DOHH2 (cell line): ENCODE results near the gene SGPL1.

Source experiments
- H3F3A ChIP-seq: fragments of 200-600 bp; sonication (generic), shearing (Covaris generic); 2 replicates; pipeline ENCODE4 v1.6.0; 2016; ENCODE audit warnings: antibody characterized with exemption, mild to moderate bottlenecking; ENCODE audit not compliant: control insufficient read depth, insufficient read depth
- H3K27ac ChIP-seq: fragments of 200-600 bp; sonication (generic); 2 replicates; pipeline ENCODE4 v1.5.1; 2014; ENCODE audit warnings: low read depth, mild to moderate bottlenecking, low read length, moderate library complexity
- H3K27me3 ChIP-seq: fragments of 200-600 bp; sonication (generic); 2 replicates; pipeline ENCODE4 v1.6.1; 2014; ENCODE audit warnings: mild to moderate bottlenecking, low read length, mixed read lengths; ENCODE audit not compliant: control insufficient read depth
- H3K36me3 ChIP-seq: fragments of 200-600 bp; sonication (generic); 2 replicates; pipeline ENCODE4 v1.6.1; 2014; ENCODE audit warnings: mild to moderate bottlenecking, low read length, moderate library complexity, mixed read lengths; ENCODE audit not compliant: control insufficient read depth
- H3K4me1 ChIP-seq: fragments of 200-600 bp; sonication (generic); 2 replicates; pipeline ENCODE4 v1.6.1; 2014; ENCODE audit warnings: mild to moderate bottlenecking, low read length, mixed read lengths; ENCODE audit not compliant: control insufficient read depth
- H3K4me2 ChIP-seq: fragments of 200-600 bp; sonication (generic); 2 replicates; pipeline ENCODE4 v1.6.0; 2014; ENCODE audit warnings: mild to moderate bottlenecking, low read length, moderate library complexity
- H3K4me3 ChIP-seq: fragments of 200-600 bp; sonication (generic); 2 replicates; pipeline ENCODE4 v1.5.1; 2014; ENCODE audit warnings: mild to moderate bottlenecking, low read length, mixed read lengths
- H3K79me2 ChIP-seq: fragments of 200-600 bp; sonication (generic); 2 replicates; pipeline ENCODE4 v1.6.1; 2014; ENCODE audit warnings: mild to moderate bottlenecking, low read length, mixed read lengths; ENCODE audit not compliant: control insufficient read depth
- H3K9me2 ChIP-seq: fragments of 200-600 bp; sonication (generic); replicated peaks from 2 replicates; pipeline ENCODE4 v1.6.1; 2014; ENCODE audit warnings: mild to moderate bottlenecking, low read length, mixed read lengths; ENCODE audit not compliant: control insufficient read depth
- H3K9me3 ChIP-seq: fragments of 200-600 bp; sonication (generic); 2 replicates; pipeline ENCODE4 v1.6.1; 2014; ENCODE audit warnings: antibody characterized with exemption, low read length, mixed read lengths; ENCODE audit not compliant: control insufficient read depth, insufficient read depth
- H4K20me1 ChIP-seq: fragments of 200-600 bp; sonication (generic); 2 replicates; pipeline ENCODE4 v1.6.0; 2014; ENCODE audit warnings: low read depth, mild to moderate bottlenecking, antibody characterized with exemption, low read length, moderate library complexity; ENCODE audit not compliant: control insufficient read depth, insufficient read depth
- CTCF ChIP-seq: fragments of 200-600 bp; sonication (generic); IDR thresholded peaks from one replicate; pipeline ENCODE4 v1.5.1; 2014; ENCODE audit warnings: antibody characterized with exemption, mild to moderate bottlenecking, low read depth, low read length; ENCODE audit not compliant: poor library complexity, severe bottlenecking
- EZH2phosphoT487 ChIP-seq: fragments of 200-600 bp; sonication (generic); IDR thresholded peaks from 2 replicates; pipeline ENCODE4 v1.6.1; 2017; ENCODE audit warnings: borderline replicate concordance, mild to moderate bottlenecking, antibody characterized with exemption, low read length, moderate library complexity, mixed read lengths

The SGPL1 gene

GRCh38 chr10:70920519-70920918 is 104.8 kb downstream of the SGPL1 start:
- Histone ChIP-seq H3K4me2 (no peak overlapping the region), H3F3A (no peaks in the 10 kb centered on the region), H3K9me2 (no peaks in the 10 kb centered on the region), H3K27ac (no peak overlapping the region), H3K79me2 (no peaks in the 10 kb centered on the region), H3K9me3 (no peaks in the 10 kb centered on the region), H3K27me3 (no peaks in the 10 kb centered on the region), H3K36me3 (no peaks in the 10 kb centered on the region), H3K4me1 (no peaks in the 10 kb centered on the region), H3K4me3 (no peak overlapping the region), H4K20me1 (no peaks in the 10 kb centered on the region)
- no peak for TF ChIP-seq EZH2phosphoT487
- TF ChIP-seq CTCF = no peak

- H4K20me1 ChIP-seq = no peaks in the 10 kb centered on the region
- no peak for TF ChIP-seq CTCF
- no peak for TF ChIP-seq EZH2phosphoT487
- H3K4me1 ChIP-seq = no peaks in the 10 kb centered on the region
- H3K79me2 ChIP-seq = no peaks in the 10 kb centered on the region
- H3K9me3 ChIP-seq = no peaks in the 10 kb centered on the region
- no peaks in the 10 kb centered on the region for H3K27me3 ChIP-seq
- H3K4me3 ChIP-seq = no peak overlapping the region
- no peak overlapping the region for H3K4me2 ChIP-seq
- H3K9me2 ChIP-seq = no peaks in the 10 kb centered on the region
- H3K36me3 ChIP-seq = no peaks in the 10 kb centered on the region
- H3F3A ChIP-seq = no peaks in the 10 kb centered on the region
- no peak overlapping the region for H3K27ac ChIP-seq
These were observed 105.5 kb downstream of the SGPL1 start for GRCh38 chr10:70921285-70921684.

GRCh38 chr10:70923696-70924095 is 107.9 kb downstream of the SGPL1 start:
- Histone ChIP-seq H3K79me2 (no peaks in the 10 kb centered on the region), H3K36me3 (no peaks in the 10 kb centered on the region), H3K4me3 (no peak overlapping the region), H3K9me3 (no peaks in the 10 kb centered on the region), H3K27ac (no peak overlapping the region), H3K4me2 (no peak overlapping the region), H4K20me1 (no peaks in the 10 kb centered on the region), H3K4me1 (no peaks in the 10 kb centered on the region), H3K9me2 (no peaks in the 10 kb centered on the region), H3K27me3 (no peaks in the 10 kb centered on the region), H3F3A (no peaks in the 10 kb centered on the region)
- TF ChIP-seq CTCF = no peak
- no peak for TF ChIP-seq EZH2phosphoT487
